ENCODE measurements around the gene EFCAB12.
"Not testable (repeated sequence)": the region's sequence is repeated elsewhere in the genome, so short reads cannot be mapped to it uniquely, and the experiment has no call there.

EFCAB12 gene

DNA sequence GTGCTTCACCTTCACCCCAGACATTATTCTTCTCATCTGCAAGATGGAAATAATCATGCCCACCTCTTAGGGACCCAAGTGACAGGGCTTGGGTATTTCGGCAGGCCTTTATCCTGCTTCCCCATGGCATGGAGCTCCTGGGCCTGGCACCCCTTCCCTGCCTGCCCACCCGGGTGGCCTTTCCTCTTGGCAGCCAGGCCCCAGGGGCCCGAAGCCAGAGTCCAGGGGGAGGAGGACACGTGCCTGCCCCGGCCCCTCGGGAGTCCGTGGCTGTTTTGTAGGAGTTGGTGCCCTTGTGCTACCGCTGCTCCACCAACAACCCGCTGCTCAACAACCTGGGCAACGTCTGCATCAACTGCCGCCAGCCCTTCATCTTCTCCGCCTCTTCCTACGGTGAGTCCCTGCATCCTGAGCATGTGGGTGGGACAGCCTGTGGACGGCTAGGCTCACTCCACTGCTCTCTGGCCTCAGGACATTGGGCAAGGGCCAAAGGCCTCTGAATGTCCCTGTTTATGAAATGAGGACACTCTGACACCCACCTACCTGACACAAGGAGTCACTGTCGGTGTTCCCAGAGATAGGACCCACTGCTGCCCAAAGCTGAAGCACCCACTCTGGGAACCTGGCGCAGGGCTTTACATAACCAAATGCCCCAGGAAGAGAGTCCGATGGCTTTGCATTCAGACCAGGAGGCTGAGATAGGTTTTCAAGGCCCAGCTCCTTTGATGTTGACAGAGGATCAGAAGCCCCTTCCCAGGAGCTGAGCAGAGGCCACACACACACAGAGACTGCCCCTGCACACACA is 34.5 kb downstream of the EFCAB12 start:
- not testable (repeated sequence) for DNase-seq (ENCODE audit: low read depth in 3 of 3, low spot score in 1 of 3)

- no peak for DNase-seq (ENCODE audit: low read depth in 3 of 3, low spot score in 1 of 3)
Measured at GRCh38 chr3:129393271-129393670, 35.2 kb downstream of the EFCAB12 start.

- DNase-seq (ENCODE audit: low read depth in 3 of 3, low spot score in 1 of 3) = not testable (repeated sequence)
Measured at GRCh38 chr3:129392106-129392887, 36.1 kb downstream of the EFCAB12 start.

GRCh38 chr3:129391583-129391982 is 36.9 kb downstream of the EFCAB12 start:
- DNase-seq (ENCODE audit: low read depth in 3 of 3, low spot score in 1 of 3) = not testable (repeated sequence)

DNA sequence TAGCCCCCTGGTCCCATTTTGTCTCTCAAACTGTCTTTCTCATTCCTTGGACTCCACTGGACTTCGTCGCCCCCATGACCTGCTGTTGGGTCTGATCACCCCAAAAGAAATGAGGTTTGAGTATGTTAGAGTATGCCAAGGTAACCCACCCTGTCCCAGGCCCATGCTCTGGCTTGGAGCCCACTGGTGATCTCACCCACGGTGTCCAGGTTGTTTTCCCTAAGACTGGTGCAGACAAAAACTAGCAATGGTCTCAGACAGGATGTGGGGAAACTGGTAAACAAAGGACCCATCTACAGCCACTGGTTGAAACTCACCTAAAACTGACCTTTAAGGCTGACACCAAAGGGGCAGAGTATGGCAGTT is 38.9 kb downstream of the EFCAB12 start:
- no peak for DNase-seq (ENCODE audit: low read depth in 3 of 3, low spot score in 1 of 3)

GRCh38 chr3:129388791-129389571 is 39.5 kb downstream of the EFCAB12 start:
- not testable (repeated sequence) for DNase-seq (ENCODE audit: low read depth in 3 of 3, low spot score in 1 of 3)

DNA sequence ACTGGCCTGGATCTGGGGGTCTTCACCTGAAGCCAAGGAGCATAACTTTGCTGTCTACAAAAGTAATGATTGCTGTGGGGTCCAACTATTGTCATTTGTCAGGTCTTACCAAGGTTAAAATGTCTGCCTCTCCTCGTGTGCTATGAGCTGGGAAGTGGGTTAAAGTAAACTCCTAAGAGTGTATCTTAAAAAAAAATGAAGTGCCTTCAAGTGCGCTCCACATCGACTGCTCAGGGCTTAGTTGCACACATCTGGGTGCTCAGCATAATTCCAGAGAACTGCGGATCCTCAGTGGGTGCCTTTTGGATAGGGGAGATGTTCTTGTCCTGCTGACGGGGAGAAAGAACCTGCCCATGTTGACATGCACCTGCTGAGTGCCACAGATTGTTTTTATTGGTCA is 40.9 kb downstream of the EFCAB12 start:
- no peak for DNase-seq (ENCODE audit: low read depth in 3 of 3, low spot score in 1 of 3)

- no peak for DNase-seq (ENCODE audit: low read depth in 3 of 3, low spot score in 1 of 3)
Measured at GRCh38 chr3:129386984-129387383, 41.5 kb downstream of the EFCAB12 start.

GRCh38 chr3:129385507-129385906 is 42.9 kb downstream of the EFCAB12 start:
- not testable (repeated sequence) for DNase-seq (ENCODE audit: low read depth in 3 of 3, low spot score in 1 of 3)

DNA sequence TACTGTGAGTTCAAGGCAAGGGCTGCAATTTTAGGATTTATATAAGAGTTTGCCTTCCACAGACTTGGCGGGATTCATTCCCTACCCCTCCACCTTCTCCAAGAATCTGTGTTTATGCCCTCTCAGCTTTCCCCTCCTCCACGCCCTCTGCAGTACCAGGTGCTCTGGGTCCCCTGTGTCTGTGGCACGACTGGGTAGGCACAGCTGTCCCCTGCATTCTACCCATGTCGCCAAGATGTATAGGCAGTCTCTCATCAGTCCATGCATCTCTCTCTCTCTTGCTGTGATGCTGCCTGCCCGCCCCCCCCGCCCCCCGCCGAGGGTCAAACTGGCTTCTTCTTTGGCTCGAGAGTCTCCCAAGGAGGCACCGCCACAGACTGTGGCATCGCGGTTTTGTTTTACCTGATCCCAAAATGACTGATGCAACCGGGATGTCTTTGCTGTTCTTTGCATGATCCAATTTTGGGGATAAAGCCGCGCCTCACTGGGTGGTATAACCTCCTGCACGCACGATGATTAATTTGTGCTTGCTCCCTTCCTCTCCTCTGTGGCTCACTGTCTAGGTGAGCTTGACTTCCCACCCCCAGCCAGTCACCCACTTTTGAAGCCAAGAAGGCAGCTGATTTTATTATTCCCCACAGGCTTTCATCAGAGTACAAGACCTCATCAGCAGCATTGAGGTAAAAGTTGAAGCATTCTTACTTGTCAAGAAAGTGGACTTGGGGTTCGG is 43.7 kb downstream of the EFCAB12 start:
- no peak for DNase-seq (ENCODE audit: low read depth in 3 of 3, low spot score in 1 of 3)

DNA sequence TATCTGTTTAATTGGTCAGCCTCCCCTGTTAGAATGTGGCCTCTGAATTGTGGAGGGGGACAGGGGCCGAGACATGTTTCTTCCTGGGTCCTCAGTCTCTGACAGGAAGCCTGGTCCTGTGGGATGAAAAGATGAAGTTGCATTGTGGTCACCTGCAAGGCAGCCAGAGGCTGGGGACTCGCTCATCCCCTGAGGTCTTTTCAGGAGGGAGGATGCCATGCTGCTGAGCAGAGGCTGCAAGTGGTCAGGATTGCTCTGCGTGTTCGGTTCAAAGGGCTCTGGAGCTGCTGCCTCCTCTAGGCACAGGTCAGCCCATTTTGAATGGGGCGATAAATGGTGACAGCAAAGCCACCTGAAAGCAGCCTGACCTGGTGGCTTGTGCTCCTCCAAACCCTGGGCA is 44.3 kb downstream of the EFCAB12 start:
- not testable (repeated sequence) for DNase-seq (ENCODE audit: low read depth in 3 of 3, low spot score in 1 of 3)

- DNase-seq (ENCODE audit: low read depth in 3 of 3, low spot score in 1 of 3) = peak in 1 of 3 donors; percentile 15
Measured at GRCh38 chr3:129383292-129383860, 45.1 kb downstream of the EFCAB12 start.

DNA sequence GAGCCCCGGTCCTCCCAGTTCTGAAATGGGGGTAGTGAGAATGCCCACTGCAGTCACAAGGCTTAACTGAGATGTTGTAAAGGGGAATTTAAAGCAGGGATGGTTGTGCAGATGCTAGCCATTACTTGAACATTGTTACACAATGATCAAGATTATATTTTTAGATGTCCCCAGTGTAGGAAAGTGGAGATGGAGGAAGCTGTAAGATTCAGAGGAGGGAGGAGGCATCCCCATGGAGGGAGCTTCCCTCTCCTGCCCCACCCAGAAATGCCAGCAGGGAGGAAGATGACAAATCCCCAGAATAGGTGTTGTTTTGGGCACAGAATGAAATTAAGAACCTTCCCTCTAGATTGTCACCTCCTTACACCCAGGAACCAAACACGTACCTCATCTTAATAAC is 46.1 kb downstream of the EFCAB12 start:
- DNase-seq (ENCODE audit: low read depth in 3 of 3, low spot score in 1 of 3) = no peak

DNA sequence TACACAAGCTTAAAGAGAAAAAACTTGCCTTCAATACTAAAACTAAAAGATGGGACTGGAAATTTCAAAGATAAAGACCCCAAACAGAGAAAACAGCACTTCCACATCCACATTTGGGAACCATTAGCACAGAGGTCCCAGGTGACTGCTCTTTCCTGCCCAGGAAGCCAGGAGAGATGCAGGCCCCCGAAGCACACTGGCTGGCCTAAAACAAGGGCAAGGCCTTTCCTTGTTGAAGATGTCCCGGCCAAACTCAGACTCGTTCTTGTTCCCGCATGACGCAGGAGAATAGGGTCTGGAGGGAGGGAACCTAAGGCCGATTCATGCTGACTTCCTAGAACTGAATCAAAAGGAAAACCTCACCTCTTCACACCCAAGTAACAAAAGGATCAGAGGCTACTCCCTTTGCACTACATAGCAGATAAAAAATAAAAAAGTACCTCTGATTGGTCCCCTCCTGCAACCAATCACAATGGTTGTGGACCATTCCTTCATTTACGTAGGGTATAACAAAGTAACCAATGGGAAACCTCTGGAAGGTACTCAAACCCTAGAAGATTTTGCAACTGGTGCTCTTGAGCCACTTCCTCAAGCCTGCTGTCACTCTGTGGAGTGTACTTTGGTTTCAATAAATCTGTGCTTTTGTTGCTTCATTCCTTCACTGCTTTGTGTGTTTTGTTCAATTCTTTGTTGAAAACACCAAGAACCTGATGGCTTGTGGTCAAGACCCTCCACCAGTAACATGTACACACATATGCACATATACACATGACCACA is 48.7 kb downstream of the EFCAB12 start:
- no peak for DNase-seq (ENCODE audit: low read depth in 3 of 3, low spot score in 1 of 3)

GRCh38 chr3:129378949-129379348 is 49.5 kb downstream of the EFCAB12 start:
- no peak for DNase-seq (ENCODE audit: low read depth in 3 of 3, low spot score in 1 of 3)

DNA sequence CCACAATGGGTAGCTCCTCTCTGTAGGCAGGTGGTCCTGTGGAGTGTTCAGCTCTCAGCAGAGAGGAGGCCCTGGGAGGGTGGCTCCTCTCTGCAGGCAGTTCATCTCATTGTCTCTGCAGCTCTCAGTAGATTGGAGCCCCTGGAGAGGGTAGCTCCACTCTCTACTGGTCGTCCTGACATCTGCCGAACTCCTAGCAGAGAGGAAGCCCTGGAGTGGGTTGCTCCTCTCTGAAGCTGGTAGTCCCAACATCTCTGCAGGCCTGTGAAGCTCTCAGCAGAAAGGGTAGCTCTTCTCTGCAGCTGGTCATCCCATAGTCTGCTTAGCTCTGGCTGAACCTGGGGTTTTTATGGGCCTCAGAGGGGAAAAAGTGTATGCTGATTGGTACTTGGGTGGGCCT is 50.8 kb downstream of the EFCAB12 start:
- no peak for DNase-seq (ENCODE audit: low read depth in 3 of 3, low spot score in 1 of 3)

GRCh38 chr3:129375099-129375498 is 53.3 kb downstream of the EFCAB12 start:
- DNase-seq (ENCODE audit: low read depth in 3 of 3, low spot score in 1 of 3) = no peak

DNA sequence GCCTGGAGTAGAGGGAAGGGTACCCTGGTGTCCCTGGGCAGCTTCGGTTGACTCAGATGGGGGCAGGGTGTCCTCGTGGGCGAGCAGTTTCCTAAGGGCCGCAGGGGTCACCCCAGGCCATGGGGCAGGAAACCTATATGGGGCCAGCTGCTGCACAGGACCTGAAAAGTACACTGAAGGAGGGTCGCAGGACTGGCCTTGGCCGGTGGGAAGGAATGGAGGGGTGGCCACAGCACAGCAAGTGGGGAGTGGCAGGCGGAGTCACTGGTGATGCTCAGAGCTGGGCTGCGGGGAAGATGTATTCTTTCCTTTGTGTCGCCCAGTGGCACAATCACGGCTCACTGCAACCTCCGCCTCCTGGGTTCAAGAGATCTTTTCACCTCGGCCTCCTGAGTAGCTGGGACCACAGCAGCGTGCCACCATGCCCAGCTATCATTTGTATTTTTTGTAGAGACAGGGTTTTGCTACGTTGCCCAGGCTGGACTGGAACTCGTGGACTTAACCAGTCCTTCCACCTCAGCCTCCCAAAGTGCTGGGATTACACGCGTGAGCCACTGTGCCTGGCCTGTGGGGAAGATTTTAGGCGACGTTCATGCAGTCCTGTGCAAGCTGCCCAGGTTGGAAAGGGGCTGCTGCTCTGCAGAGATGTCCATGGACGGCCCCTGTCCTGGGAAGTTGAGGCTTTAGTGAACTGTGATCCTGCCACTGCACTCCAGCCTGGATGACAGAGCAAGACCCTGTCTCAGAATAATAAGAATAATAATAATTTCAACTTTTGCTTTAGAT is 57.2 kb downstream of the EFCAB12 start:
- no peak for DNase-seq (ENCODE audit: low read depth in 3 of 3, low spot score in 1 of 3)
